H1 (cell line): Measurements from ENCODE around the gene PLK3. TPM values are rescaled to one million over a fixed set of nuclear protein-coding genes. Genes with fewer than 3 reads are reported as not detected.

Experiments
- polyA plus RNA-seq, 7 experiments: library from polyadenylated mRNA; depleted of rRNA in 3 of 7; stranded (reverse) in 5 of 7; unstranded in 2 of 7; fragments of >200 nt in 5 of 7; fragments of 200-250 nt in 2 of 7; gene quantifications; 1 replicate in 5 of 7; 2 replicates in 1 of 7; 4 replicates in 1 of 7; pipeline versions ENCODE4 v1.2.1 to v1.2.3, GENCODE V29; 2011 to 2013; ENCODE audit warnings: missing spikeins in 2 of 7, mixed read lengths in 2 of 7
- small RNA-seq: library from polyadenylated mRNA; stranded (forward); fragments of <200 nt; extraction: miRNeasy Mini kit (QIAGEN cat#:217004); gene quantifications from one replicate; pipeline ENCODE3, GENCODE V24; 2013; ENCODE audit not compliant: insufficient read depth
- total RNA-seq: library from RNA; stranded (reverse); fragmentation: NEBNext Ultra II Directional; extraction: Animal tissue kit (Norgen Biotek cat#: 25700); gene quantifications from 2 replicates; pipeline ENCODE4 v1.2.1, GENCODE V29; 2021

Gene PLK3
- total and polyA plus RNA-seq, 2 of the 8 experiments (the other 6 are each of a cell fraction or from before 2014, with no cell fraction given), result 7.9 to 12.3 TPM

Small RNA genes lying within 50 kb of the gene (small RNA-seq; reads per million reads assigned to genes)
- gene AL136380.1, result not detected
- 914 reads per million, percentile 99 among the genes with 10 or more reads in this experiment for gene SNORD38A
- gene SNORD38B, result not detected
- 51.8 reads per million, percentile 96 among the genes with 10 or more reads in this experiment for gene SNORD46
- gene SNORD55, result not detected

Other genes with a start within 250 kb of the PLK3 start
- gene TMEM53, start 125.9 kb upstream of the PLK3 start, total RNA-seq, result 6.7 and 9.5 TPM in 2 replicates
- 27.9 and 38.9 TPM in 2 replicates for gene TMEM53, start 125.9 kb upstream of the PLK3 start, polyA plus RNA-seq (2011; rRNA removed)
- 0.63 and 0.82 TPM in 2 replicates for gene ARMH1, start 125.7 kb upstream of the PLK3 start, total RNA-seq
- gene ARMH1, start 125.7 kb upstream of the PLK3 start, polyA plus RNA-seq (2011; rRNA removed), result 0.85 and 3.3 TPM in 2 replicates
- gene RNU5D-1, start 69.2 kb upstream of the PLK3 start, total RNA-seq, result 17.4 TPM in 1 of 2 replicates, not detected in the other
- under 0.01 TPM in 1 of 2 replicates, not detected in the other for gene RNU5D-1, start 69.2 kb upstream of the PLK3 start, polyA plus RNA-seq (2011; rRNA removed)
- gene KIF2C, start 60.5 kb upstream of the PLK3 start, total RNA-seq, result 66.4 and 68.1 TPM in 2 replicates
- 36.7 and 41.8 TPM in 2 replicates for gene KIF2C, start 60.5 kb upstream of the PLK3 start, polyA plus RNA-seq (2011; rRNA removed)
- gene RPS8, start 24.8 kb upstream of the PLK3 start, total RNA-seq, result 2,387 and 2,407 TPM in 2 replicates
- gene RPS8, start 24.8 kb upstream of the PLK3 start, polyA plus RNA-seq (2011; rRNA removed), result 2,239 and 2,261 TPM in 2 replicates
- 0.80 and 1.4 TPM in 2 replicates for gene BEST4, start 12.2 kb upstream of the PLK3 start, total RNA-seq
- gene BEST4, start 12.2 kb upstream of the PLK3 start, polyA plus RNA-seq (2011; rRNA removed), result 0.76 and 0.86 TPM in 2 replicates
- gene DYNLT4, start 7.0 kb downstream of the PLK3 start, total RNA-seq, result not detected in 2 replicates
- gene DYNLT4, start 7.0 kb downstream of the PLK3 start, polyA plus RNA-seq (2011; rRNA removed), result 0.19 and 0.29 TPM in 2 replicates
- 1.1 and 1.5 TPM in 2 replicates for gene BTBD19, start 8.1 kb downstream of the PLK3 start, total RNA-seq
- gene BTBD19, start 8.1 kb downstream of the PLK3 start, polyA plus RNA-seq (2011; rRNA removed), result 1.1 and 1.6 TPM in 2 replicates
- gene PTCH2, start 42.9 kb downstream of the PLK3 start, total RNA-seq, result 1.2 and 1.5 TPM in 2 replicates
- 0.35 and 0.77 TPM in 2 replicates for gene PTCH2, start 42.9 kb downstream of the PLK3 start, polyA plus RNA-seq (2011; rRNA removed)
- 31.2 and 34.5 TPM in 2 replicates for gene EIF2B3, start 186.2 kb downstream of the PLK3 start, total RNA-seq
- 11.9 and 19.1 TPM in 2 replicates for gene EIF2B3, start 186.2 kb downstream of the PLK3 start, polyA plus RNA-seq (2011; rRNA removed)
- gene HECTD3, start 210.9 kb downstream of the PLK3 start, total RNA-seq, result 31.1 and 32.9 TPM in 2 replicates
- gene HECTD3, start 210.9 kb downstream of the PLK3 start, polyA plus RNA-seq (2011; rRNA removed), result 51.6 and 52.7 TPM in 2 replicates
- gene UROD, start 211.9 kb downstream of the PLK3 start, total RNA-seq, result 86.6 TPM in 2 replicates
- gene UROD, start 211.9 kb downstream of the PLK3 start, polyA plus RNA-seq (2011; rRNA removed), result 210 and 220 TPM in 2 replicates